A549 (cell line): ENCODE data around the gene PDZK1IP1. TPM values are rescaled to one million over a fixed set of nuclear protein-coding genes. Genes with fewer than 3 reads are reported as not detected.
"Not testable (repeated sequence)": the region's sequence is repeated elsewhere in the genome, so short reads cannot be mapped to it uniquely, and the experiment has no call there.

Experiments
- ATAC-seq, 2 experiments: fragments of 200-7000 bp in 1 of 2; fragments of >200 bp in 1 of 2; cut with Nextera tagmentation in 1 of 2; cut with Tn5 transposase in 1 of 2; 3 replicates each; pipeline versions ENCODE4 v1.8.0 to v1.9.1; 2018 to 2020; ENCODE audit warnings: mild to moderate bottlenecking in 1 of 2, moderate library complexity in 1 of 2
- CTCF ChIA-PET: fragments of 300-600 bp; sonication (Branson Sonifier 250); formaldehyde crosslinking; extraction: SDS; loops from one replicate; lab custom pipeline; 2021; ENCODE audit warnings: antibody characterized with exemption, inconsistent platforms; lab: Yijun Ruan, JAX
- POLR2A ChIA-PET: fragments of 350-600 bp; formaldehyde crosslinking; extraction: SDS; loops from one replicate; lab custom pipeline; 2021; ENCODE audit warnings: antibody characterized with exemption, inconsistent platforms; lab: Yijun Ruan, JAX
- DNase-seq, 2 experiments: peaks; one replicate each; pipeline versions ENCODE4 v3.0.0 to v3.0.0-alpha.2; 2011 to 2016; ENCODE audit warnings: low read depth in 1 of 2, low spot score in 1 of 2
- FAIRE-seq: peaks from 2 replicates; lab custom pipeline; 2011; peaks lifted over from hg19 to GRCh38; lab: Jason Lieb, UNC
- H3K27ac ChIP-seq, 2 experiments: fragments of >200 bp; sonication (Bioruptor Twin); formaldehyde crosslinking; 3 replicates each; pipeline ENCODE4 v1.5.1; 2016 to 2017
- H3K4me1 ChIP-seq: fragments of >200 bp; sonication (Bioruptor Twin); formaldehyde crosslinking; 3 replicates; pipeline ENCODE4 v1.6.1; 2016
- H3K4me2 ChIP-seq: fragments of >200 bp; sonication (Bioruptor Twin); formaldehyde crosslinking; 3 replicates; pipeline ENCODE4 v1.6.1; 2016
- H3K4me3 ChIP-seq: fragments of >200 bp; sonication (Bioruptor Twin); formaldehyde crosslinking; 3 replicates; pipeline ENCODE4 v1.5.1; 2016
- H3K9me3 ChIP-seq: fragments of >200 bp; sonication (Bioruptor Twin); formaldehyde crosslinking; 3 replicates; pipeline ENCODE4 v1.6.1; 2016
- BHLHE40 ChIP-seq: IDR thresholded peaks from 2 replicates; pipeline ENCODE4 v1.6.1; 2012; ENCODE audit warnings: low read depth, low read length, inconsistent platforms
- CEBPB ChIP-seq, 2 experiments: fragments of >200 bp in 1 of 2; sonication (Bioruptor Twin) in 1 of 2; formaldehyde crosslinking in 1 of 2; IDR thresholded peaks; 2 replicates each; pipeline ENCODE4 v1.6.1; 2012 to 2016
- CHD4 ChIP-seq: fragments of 200-600 bp; sonication (generic); IDR thresholded peaks from 2 replicates; pipeline ENCODE4 v1.6.1; 2016; ENCODE audit warnings: antibody characterized with exemption, mild to moderate bottlenecking, borderline replicate concordance
- EHMT2 ChIP-seq: fragments of 200-600 bp; sonication (generic); IDR thresholded peaks from 2 replicates; pipeline ENCODE4 v1.6.1; 2016; ENCODE audit warnings: antibody characterized with exemption, low read depth, mild to moderate bottlenecking, moderate library complexity
- GATA3 ChIP-seq: IDR thresholded peaks from 2 replicates; pipeline ENCODE4 v1.6.1; 2012; ENCODE audit warnings: borderline replicate concordance
- HMGXB4 ChIP-seq: fragments of 250-450 bp; sonication (Bioruptor Pico); IDR thresholded peaks from 2 replicates; pipeline ENCODE4 v1.5.0; 2021; ENCODE audit warnings: mild to moderate bottlenecking, moderate library complexity, borderline replicate concordance
- HOXB13 ChIP-seq: fragments of 250-450 bp; sonication (Bioruptor Pico); IDR thresholded peaks from 2 replicates; pipeline ENCODE4 v1.5.0; 2020; ENCODE audit warnings: low read depth, mild to moderate bottlenecking, moderate library complexity
- JUN ChIP-seq, 2 experiments: fragments of >200 bp; sonication (Bioruptor Twin); formaldehyde crosslinking; IDR thresholded peaks; 2 replicates in 1 of 2; 3 replicates in 1 of 2; pipeline ENCODE4 v1.6.1; 2016 to 2017
- NPAS2 ChIP-seq: fragments of 250-450 bp; sonication (Bioruptor Pico); IDR thresholded peaks from 2 replicates; pipeline ENCODE4 v1.8.0; 2022; ENCODE audit warnings: mild to moderate bottlenecking, moderate library complexity, borderline replicate concordance
- POLR2A ChIP-seq: IDR thresholded peaks from 2 replicates; pipeline ENCODE4 v1.6.1; 2012; ENCODE audit warnings: mild to moderate bottlenecking, low read length
- RARB ChIP-seq: fragments of 250-450 bp; sonication (Bioruptor Pico); IDR thresholded peaks from 2 replicates; pipeline ENCODE4 v1.8.0; 2021; ENCODE audit warnings: mild to moderate bottlenecking, moderate library complexity
- RFX5 ChIP-seq: fragments of 450-650 bp; IDR thresholded peaks from 2 replicates; pipeline ENCODE4 v1.7.1; 2014; ENCODE audit warnings: antibody characterized with exemption, mild to moderate bottlenecking, moderate library complexity
- SMC3 ChIP-seq: fragments of >200 bp; sonication (Bioruptor Twin); formaldehyde crosslinking; IDR thresholded peaks from 3 replicates; pipeline ENCODE4 v1.6.1; 2018; ENCODE audit warnings: inconsistent platforms
- ZFP36 ChIP-seq: fragments of 450-650 bp; IDR thresholded peaks from 2 replicates; pipeline ENCODE4 v1.6.1; 2014; ENCODE audit warnings: borderline replicate concordance; ENCODE audit not compliant: partially characterized antibody
- WGBS: methylation state at CpG from one replicate; pipeline ENCODE4 v1.1.6; 2017; ENCODE audit errors: missing lambda C conversion rate; 5-methylcytosine and 5-hydroxymethylcytosine counted together
- polyA plus RNA-seq, 4 experiments: library from polyadenylated mRNA; depleted of rRNA in 3 of 4; stranded (reverse); fragments of >200 nt; fragmentation: RNase III in 1 of 4; extraction: RNeasy Plus Mini Kit Qiagen cat#74134 plus additional on column Dnase treatment in 1 of 4; gene quantifications; 2 replicates in 3 of 4; 3 replicates in 1 of 4; pipeline ENCODE4 v1.2.3, GENCODE V29; 2011 to 2017
- TF ChIP-seq, protein P1 (sequence below): IDR thresholded peaks from 2 replicates; pipeline ENCODE4 v1.6.1; 2012
- TF ChIP-seq, protein P2 (sequence below): fragments of >200 bp; sonication (Bioruptor Twin); formaldehyde crosslinking; IDR thresholded peaks from 2 replicates; pipeline ENCODE4 v1.6.1; 2016

Gene PDZK1IP1
- polyA plus RNA-seq, 2 of the 4 experiments (the other 2 are of a cell fraction): 2.2 to 6.4 TPM

GRCh38 chr1:47207803-47208373 lies 18.1 kb upstream of the PDZK1IP1 start (continued):
- TF ChIP-seq HMGXB4 (CRISPR knock-in tag) (no peak), CEBPB (IDR thresholded peaks at IDR 0.05) (no peak), ZFP36 (no peak)

DNA sequence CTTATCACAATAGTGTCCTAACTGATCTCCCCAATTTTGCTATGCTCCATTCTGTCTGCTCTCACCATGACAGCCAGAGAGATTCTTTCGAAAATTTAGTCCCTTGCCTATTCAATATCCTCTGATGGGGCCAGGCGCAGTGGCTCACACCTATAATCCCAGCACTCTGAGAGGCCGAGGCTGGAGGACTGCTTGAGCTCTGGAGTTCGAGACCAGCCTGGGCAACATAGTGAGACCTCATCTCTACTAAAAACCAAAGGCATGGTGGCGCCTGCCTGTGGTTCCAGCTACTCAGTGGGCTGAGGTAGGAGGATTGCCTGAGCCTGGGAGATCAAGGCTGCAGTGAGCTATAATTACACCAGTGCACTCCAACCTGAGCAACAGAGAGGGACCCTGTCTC lies 16.1 kb upstream of the PDZK1IP1 start:
- Histone ChIP-seq H3K4me3 (no peak overlapping the region), H3K9me3 (0 out of 3 replicates have a peak, but pooled peaks cover 4% of the 10 kb centered on the region), H3K27ac (no peak overlapping the region), H3K4me2 (no peak overlapping the region), H3K4me1 (no peaks in the 10 kb centered on the region)
- DNase-seq (no peak), ATAC-seq (no peak), FAIRE-seq (no peak)
- ChIA-PET POLR2A (no interaction called here), CTCF (interaction anchor here (0.8 to 1.6 kb wide), 5 partner anchors 9 to 33 kb away, joined by 3 to 5 read pairs (median 3); no protein-coding TSS in a partner anchor)
- 58% methylated on average over 5 of the region's 5 CpGs for WGBS
- no peak for TF ChIP-seq NPAS2 (CRISPR knock-in tag)
- TF ChIP-seq SMC3: no peak
- TF ChIP-seq, protein P1, sequence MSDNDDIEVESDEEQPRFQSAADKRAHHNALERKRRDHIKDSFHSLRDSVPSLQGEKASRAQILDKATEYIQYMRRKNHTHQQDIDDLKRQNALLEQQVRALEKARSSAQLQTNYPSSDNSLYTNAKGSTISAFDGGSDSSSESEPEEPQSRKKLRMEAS: no peak
- no peak for TF ChIP-seq BHLHE40
- TF ChIP-seq, protein P2, sequence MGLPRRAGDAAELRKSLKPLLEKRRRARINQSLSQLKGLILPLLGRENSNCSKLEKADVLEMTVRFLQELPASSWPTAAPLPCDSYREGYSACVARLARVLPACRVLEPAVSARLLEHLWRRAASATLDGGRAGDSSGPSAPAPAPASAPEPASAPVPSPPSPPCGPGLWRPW: no peak
- no peak for TF ChIP-seq EHMT2
- TF ChIP-seq RARB: no peak
- TF ChIP-seq HMGXB4 (CRISPR knock-in tag): no peak

GRCh38 chr1:47203504-47203903 lies 13.7 kb upstream of the PDZK1IP1 start:
- H3K27ac ChIP-seq, H3K4me1 ChIP-seq, DNase-seq, H3K9me3 ChIP-seq, POLR2A ChIA-PET, H3K4me2 ChIP-seq, FAIRE-seq, ATAC-seq, H3K4me3 ChIP-seq: not testable (repeated sequence)
- 5% methylated on average over 2 of the region's 2 CpGs for WGBS
- CTCF ChIA-PET: interaction anchor here (2.5 kb wide), 1 partner anchor 11 kb away, joined by 13 read pairs; no protein-coding TSS in a partner anchor

DNA sequence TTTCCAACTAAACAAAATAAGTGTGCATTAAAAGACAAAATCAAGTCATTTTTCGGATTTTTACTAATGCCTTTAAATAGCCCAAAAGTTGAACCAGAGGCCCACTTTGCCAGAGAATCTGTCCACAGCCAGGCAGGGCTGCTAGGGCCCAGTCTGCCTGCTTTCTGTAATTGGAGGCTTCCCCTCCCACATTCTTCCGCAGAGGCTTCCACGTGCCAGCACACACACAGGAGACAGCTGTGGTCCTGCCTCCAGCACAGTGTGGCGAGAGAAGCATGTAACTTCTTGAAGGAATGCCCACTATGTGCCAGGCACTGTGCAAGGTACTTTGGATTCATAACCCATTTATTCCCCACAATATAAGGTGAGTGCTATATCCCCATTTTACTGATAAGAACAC lies 11.3 kb upstream of the PDZK1IP1 start:
- no peak overlapping the region for H3K27ac ChIP-seq
- ATAC-seq: no peak
- H3K4me1 ChIP-seq: no peaks in the 10 kb centered on the region; the same call in 2 of the 3 replicates
- H3K4me2 ChIP-seq: no peak overlapping the region
- no peak for DNase-seq
- no peak for FAIRE-seq
- CTCF ChIA-PET: interaction anchor here (0.9 to 2.9 kb wide), 4 partner anchors 8 to 62 kb away, joined by 3 to 13 read pairs (median 12); no protein-coding TSS in a partner anchor
- no peak overlapping the region for H3K4me3 ChIP-seq
- H3K9me3 ChIP-seq: 0 out of 3 replicates have a peak, but pooled peaks cover 4% of the 10 kb centered on the region
- POLR2A ChIA-PET: no interaction called here
- WGBS: 52% methylated on average over 4 of the region's 4 CpGs
- TF ChIP-seq GATA3: no peak
- TF ChIP-seq HOXB13 (CRISPR knock-in tag): no peak
- TF ChIP-seq RFX5: no peak
- no peak for TF ChIP-seq CHD4
- no peak for TF ChIP-seq JUN (IDR thresholded peaks at IDR 0.05)
- TF ChIP-seq POLR2A: no peak
